DMS114 treated with DMSO at 0.1 percent for 48 hours (cell line): ENCODE data around the gene NSRP1.
"Not testable (repeated sequence)": the region's sequence is repeated elsewhere in the genome, so short reads cannot be mapped to it uniquely, and the experiment has no call there.

Source experiments
- DNase-seq: peaks from one replicate; lab custom pipeline; 2025; ENCODE audit not compliant: unreplicated experiment; lab: John Stamatoyannopoulos, UW

Gene NSRP1, protein sequence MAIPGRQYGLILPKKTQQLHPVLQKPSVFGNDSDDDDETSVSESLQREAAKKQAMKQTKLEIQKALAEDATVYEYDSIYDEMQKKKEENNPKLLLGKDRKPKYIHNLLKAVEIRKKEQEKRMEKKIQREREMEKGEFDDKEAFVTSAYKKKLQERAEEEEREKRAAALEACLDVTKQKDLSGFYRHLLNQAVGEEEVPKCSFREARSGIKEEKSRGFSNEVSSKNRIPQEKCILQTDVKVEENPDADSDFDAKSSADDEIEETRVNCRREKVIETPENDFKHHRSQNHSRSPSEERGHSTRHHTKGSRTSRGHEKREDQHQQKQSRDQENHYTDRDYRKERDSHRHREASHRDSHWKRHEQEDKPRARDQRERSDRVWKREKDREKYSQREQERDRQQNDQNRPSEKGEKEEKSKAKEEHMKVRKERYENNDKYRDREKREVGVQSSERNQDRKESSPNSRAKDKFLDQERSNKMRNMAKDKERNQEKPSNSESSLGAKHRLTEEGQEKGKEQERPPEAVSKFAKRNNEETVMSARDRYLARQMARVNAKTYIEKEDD

GRCh38 chr17:30116661-30117551 is at the start of gene NSRP1:
Gene NSRP1, plus strand, starts transcription at chr17:30116816. Its CDS starts 28 bp downstream, at chr17:30116844.
- peak; percentile 80 for DNase-seq

DNA sequence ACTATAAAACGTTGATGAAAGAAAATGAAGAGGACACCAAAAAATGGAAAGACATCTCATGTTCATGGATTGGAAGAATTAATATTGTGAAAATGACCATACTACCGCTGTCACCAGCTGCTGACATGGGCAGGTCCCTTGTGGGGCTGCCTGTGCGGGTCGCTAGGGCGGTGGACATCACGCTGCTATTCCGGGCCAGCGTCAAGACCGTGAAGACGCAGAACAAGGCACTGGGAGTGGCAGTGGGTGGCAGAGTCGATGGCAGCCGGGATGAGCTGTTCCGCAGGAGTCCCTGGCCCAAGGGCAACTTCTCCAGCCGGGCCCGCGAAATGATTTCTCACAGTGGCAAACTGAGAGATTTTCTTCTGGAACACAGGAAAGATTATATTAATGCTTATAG is 48.2 kb upstream of the NSRP1 start:
- no peak for DNase-seq

- no peak for DNase-seq
These were observed 42.4 kb upstream of the NSRP1 start for GRCh38 chr17:30074254-30074653.

DNA sequence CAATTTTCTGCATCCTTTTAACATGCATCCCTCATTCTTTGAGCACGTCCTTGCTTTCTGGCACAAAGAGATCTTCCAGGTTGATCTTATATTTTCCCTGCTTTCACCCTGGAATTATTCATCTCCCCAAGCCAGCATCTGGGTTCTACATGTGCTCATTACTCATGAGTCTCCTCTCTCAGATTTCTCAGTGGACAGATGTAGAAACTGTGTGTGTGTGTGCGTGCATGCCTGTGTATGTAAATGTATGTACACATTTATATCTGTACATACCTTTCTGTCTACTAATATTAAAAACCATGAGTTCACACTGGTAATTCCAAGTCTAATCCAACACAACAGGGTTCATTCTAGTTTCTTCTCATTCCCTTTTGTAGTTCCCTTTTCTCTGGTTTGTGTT is 41.9 kb upstream of the NSRP1 start:
- DNase-seq = no peak

GRCh38 chr17:30082773-30083172 is 33.8 kb upstream of the NSRP1 start:
- no peak for DNase-seq

GRCh38 chr17:30084788-30085187 is 31.8 kb upstream of the NSRP1 start:
- DNase-seq = no peak

- DNase-seq = no peak
These were observed 29.7 kb upstream of the NSRP1 start for GRCh38 chr17:30086896-30087295.

GRCh38 chr17:30087431-30087830 is 29.2 kb upstream of the NSRP1 start:
- not testable (repeated sequence) for DNase-seq

DNA sequence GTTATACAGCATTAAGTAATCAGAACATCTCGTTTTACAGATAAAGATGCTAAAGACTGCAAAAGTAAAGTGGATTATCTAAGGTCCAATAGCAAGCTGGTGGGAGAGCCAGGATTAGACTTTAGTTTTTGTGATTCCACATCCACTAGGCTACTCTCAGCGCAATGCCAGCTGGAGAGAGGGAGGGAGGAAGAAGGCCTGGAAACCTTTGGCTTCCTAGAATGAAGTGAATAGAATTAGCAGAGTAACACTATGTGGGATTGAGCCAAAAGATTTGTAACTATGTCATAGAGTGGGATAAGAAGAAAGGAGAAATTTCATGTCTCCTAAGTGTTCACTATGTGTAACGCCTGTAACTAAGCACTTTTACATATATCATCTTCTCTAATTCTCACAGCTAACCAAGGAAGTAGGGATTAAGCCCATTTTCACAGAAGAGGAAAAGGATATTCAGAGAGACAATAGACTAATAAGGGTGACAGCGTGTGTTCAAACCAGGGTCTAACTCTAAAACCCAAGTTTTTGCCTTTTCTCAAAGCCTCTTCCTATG is 25.4 kb upstream of the NSRP1 start:
- DNase-seq = no peak

GRCh38 chr17:30091771-30092170 is 24.8 kb upstream of the NSRP1 start:
- DNase-seq = no peak

DNA sequence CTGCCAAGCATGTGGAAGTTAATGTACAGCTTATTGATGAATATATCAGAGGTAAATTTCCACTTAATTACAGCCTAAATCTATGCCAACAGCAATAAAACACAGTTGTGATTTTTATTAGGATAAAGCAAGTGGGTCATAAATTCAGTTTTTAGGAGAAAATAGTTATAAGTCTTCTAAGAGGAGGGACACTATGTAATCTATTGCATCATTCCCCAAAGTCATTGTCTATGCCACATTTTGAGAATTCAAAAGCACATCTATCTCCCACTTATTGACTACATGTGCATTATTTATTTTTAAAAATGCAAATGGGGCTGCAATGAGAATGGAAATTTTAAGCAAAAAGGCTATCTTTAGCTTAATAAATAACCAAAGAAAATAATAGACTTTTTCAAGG is 23.7 kb upstream of the NSRP1 start:
- no peak for DNase-seq

DNA sequence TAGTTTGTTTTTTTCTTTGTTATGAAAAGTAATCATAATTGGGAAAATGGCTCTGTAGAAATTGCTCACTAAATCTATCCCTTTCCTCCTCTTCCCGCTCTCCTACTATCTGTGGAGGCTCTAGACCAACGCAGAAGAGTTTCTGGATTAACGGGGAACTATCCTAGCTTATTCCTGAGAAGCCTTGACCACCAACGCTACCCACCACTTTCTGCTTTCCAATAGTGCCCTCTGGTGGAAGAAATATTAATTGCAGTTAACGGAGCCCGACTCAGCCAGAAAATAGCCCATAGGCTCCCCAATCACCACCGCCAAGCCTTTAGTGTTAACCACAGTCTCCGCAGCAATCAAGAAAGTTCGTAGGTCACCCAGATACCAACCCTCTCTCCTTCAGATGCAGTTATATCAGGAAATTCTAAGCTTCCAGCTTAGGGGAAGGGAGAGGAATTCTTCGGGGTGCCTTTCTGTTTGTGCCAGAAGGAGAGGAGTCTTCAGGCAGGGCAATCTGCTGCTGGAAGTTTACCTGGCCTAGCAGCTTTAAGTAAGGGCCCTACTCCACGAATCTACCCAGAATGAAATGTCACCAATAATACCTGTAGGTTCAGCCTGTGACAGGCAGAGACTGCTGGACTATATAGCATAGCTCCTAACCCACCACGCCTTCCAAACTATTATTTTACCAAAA is 23.0 kb upstream of the NSRP1 start:
- peak; percentile 66 for DNase-seq

GRCh38 chr17:30095507-30096244 is 20.9 kb upstream of the NSRP1 start:
- DNase-seq = peak; percentile 22

GRCh38 chr17:30101686-30102390 is 14.8 kb upstream of the NSRP1 start:
- DNase-seq = no peak

- no peak for DNase-seq
These were observed 12.7 kb upstream of the NSRP1 start for GRCh38 chr17:30103921-30104320.

DNA sequence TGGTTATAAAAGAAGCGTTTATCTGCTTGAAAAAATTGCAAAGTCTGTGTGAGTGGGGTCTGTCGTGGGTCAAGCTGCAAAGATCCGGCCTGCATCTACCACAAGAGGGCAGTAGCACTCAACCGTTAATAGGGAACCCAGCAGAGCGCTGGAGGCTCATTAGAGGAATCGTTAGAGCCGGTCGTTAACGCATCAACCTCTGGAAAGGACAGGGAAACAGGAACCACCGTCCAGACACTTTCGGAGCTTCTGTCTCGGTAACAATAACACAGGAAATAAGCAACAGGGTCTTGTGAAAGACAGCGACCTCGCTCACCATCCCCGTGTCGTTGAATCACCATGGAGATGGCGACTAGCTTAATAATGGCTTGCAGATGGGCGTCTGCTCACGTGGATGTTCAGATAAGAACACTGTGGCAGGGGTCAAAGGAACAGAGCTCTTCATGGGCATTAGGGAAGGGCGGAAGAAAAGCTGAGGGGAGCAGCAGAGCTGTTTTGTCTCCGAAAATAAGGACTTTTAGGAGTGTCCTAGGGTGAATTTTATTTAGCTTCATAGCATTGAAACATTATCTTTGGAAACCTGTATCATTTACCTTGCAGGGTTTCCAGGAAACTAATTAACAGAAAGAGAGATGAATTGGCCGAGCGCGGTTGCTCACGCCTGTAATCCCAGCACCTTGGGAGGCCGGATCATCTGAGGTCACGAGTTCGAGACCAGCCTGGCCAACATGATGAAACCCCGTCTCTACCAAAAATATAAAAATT is 11.9 kb upstream of the NSRP1 start:
- peak; percentile 75 for DNase-seq

DNA sequence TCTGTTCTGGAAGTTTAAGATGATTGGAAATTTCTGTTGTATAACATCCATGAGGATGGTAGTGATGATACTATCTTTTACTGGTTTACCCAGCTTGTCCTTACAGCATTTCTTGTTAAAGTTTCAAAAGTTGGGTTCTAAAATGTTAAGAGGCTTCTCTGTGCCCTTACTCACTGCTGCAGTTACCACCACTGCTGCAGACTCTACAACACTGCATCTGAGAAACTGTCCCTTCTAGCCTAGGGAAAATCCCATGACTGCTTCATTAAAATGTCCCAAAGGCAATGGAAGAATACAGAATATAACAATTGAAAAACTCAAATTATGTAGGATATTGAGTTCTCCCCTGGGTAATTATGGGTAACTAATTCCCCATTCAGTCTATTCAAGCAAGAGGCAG is 3.8 kb upstream of the NSRP1 start:
- DNase-seq = no peak

GRCh38 chr17:30113213-30113612 is 3.4 kb upstream of the NSRP1 start:
- DNase-seq = no peak

- DNase-seq = no peak
These were observed 313 bp upstream of the NSRP1 start for GRCh38 chr17:30116345-30116660.
